ENCODE results near the gene EVC2.

The EVC2 gene

DNA sequence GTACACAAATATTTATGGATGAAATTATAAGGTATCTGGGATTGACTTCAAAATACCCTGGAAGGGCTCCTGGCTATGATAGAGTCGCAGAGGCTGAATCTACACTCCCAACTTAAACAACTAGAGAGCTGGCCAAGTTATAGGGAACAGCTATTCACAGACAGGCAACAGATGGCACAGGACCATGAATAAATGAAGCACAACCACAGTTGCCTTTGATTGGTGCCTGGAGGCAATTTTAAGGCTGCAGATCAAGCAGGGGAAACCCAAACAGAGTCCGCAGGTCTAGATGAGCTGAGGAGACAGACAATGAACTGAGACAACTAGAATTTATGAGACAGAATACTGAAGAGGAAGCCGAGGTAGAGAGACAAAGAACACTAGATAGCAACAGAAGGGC lies 155.9 kb downstream of the EVC2 start:
- FAIRE-seq: no peak

DNA sequence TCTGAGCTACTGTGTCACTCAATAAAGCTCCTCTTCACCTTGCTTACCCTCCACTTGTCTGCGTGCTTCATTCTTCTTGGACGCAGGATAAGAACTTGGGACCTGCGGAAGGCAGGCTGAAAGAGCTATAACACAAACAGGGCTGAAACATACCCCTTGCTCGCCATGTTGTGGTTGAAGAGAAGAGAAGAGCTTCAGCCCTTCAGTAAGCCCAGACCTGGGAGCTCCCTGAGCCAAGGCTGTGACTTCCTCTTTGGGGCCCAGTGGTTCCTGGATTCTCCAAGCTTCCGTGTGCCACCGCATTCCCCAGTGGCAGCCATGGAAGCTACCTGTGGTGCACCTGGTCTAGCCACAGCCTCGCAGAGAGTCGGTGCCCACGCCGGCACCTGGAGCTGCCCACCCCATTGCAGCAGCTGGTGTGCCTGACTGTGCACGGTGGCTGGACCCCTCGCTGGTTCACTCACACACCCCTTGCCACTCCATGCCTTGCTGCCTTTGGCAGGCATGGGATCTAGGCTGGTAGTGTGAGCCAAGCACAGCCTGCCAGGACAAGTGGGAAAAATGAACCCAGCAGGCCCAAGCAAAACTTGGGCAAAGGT lies 160.6 kb downstream of the EVC2 start:
- FAIRE-seq: no peak

- no peak for FAIRE-seq
Observed at GRCh38 chr4:5545271-5545670, 163.1 kb downstream of the EVC2 start.

- no peak for FAIRE-seq
Observed at GRCh38 chr4:5544762-5545161, 163.6 kb downstream of the EVC2 start.

- no peak for FAIRE-seq
Observed at GRCh38 chr4:5543681-5544080, 164.7 kb downstream of the EVC2 start.

- no peak for FAIRE-seq
Observed at GRCh38 chr4:5541169-5541568, 167.2 kb downstream of the EVC2 start.

DNA sequence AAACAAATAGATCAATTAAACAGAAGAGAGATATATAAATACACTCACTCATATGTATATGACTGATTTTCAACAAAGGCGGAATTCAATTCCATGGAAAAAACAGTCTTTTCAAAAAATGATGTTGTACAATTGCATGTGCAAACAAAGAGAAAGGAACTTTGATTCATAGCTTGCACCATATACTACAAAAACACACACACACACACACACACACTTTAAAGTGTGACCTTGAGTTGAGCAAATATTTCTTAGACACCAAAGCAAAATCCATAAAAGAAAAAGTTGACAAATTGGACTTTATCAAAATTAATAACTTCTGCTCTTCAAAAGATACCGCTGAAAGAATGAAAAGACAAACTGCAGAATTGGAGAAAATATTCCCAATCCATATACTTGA lies 168.8 kb downstream of the EVC2 start:
- FAIRE-seq: no peak

GRCh38 chr4:5532100-5532499 lies 176.3 kb downstream of the EVC2 start:
- FAIRE-seq: no peak

GRCh38 chr4:5528031-5528436 lies 180.3 kb downstream of the EVC2 start:
- FAIRE-seq: no peak

DNA sequence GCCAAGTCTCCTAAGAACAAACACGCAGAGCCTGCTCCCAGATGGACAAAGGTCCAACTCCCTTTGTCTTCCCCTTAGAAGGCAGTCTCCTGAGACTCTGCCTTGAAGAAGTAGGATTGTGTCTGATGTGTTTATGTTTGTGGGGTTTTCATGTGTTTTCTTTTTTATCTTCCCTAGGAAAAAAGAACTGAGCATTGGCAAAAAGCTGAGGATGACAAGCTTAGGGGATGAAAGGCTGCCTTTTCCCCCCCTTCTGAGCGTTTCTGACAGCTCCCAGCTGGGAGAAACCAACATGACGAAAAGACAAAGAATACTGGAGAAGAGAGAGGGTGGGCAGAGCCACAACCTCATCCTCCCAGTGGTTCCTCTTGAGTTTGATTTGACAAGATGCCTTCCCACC lies 181.1 kb downstream of the EVC2 start:
- no peak for FAIRE-seq

GRCh38 chr4:5526080-5526846 lies 182.1 kb downstream of the EVC2 start:
- FAIRE-seq: no peak

DNA sequence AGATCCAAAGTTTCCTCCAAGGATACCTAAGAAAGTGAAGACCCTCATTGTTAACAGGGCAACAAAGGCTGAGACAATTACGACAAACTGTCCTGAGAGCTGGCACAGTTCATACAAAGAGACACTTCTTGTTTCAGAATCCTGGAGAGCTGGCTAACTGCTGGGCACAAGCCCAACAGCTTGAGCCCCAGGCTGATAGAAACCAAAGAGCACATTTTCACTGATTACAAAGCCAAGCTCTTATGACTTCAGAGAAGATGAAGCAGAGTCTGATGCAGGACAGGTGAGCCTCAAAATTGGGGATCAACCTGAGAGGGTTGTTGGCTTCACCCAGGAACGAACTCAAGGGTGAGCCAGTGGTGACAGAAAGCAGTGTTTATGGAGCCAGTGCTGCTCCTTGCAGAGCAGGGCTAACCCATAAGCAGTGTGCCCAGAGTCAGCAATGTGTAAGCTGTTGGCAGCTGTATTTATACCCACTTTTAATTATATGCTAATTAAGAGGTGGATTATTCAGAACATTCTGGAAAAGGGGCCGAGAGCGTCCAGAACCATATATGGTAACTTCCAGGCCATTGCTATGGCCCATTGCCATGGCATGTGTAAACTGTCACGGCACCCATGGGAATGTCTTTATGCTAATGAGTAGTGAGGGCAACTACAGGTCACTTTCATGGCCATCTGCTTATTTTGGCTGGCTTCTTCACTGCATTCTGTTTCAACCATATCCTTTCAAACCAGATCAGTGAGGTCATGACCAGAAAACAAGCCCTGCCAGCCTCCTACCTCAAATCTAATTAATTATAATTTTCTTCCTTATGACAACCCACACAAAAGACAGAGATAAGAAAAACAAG lies 183.7 kb downstream of the EVC2 start:
- no peak for FAIRE-seq

DNA sequence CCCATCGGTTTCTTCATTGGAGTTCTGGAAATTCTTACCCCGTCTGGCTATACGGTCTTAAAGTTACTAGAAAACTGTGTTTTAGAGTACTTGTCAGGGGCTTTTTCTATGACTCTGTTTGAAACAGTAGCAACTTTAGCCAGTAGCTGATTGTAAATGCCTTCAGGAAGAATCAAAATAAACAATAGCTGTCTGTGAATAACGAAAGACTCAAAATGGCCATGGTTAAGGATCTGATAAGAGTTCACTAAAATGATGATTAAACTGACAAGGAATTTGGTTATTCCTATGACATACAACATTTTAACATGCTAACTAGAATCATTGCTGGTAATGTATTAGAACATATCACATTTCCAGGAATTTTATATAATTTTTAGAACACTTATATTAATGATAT lies 191.0 kb downstream of the EVC2 start:
- no peak for FAIRE-seq

DNA sequence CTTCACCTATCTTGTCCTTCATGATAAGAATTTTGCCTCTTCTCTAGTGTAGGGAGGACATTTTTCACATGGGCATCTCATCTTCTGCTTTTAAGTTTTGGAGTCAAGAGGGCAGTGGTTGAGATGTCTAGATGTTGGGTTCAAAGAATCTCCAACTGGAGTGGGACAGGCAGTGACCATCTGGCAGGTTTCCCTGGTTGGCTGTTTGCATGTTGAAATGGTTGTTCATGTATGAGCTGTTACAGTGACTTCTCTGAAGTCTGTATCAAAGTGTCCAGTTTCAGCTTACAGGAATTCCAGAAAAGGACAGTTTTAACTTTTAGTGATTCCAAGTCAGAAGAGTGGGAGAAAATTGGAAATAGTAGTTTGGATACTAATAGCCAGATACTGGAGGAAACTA lies 192.7 kb downstream of the EVC2 start:
- FAIRE-seq: no peak

Data from G401.6 (cell line).